B cell (primary cell): ENCODE measurements around the gene TAX1BP1. TPM values are rescaled to one million over a fixed set of nuclear protein-coding genes. Genes with fewer than 3 reads are reported as not detected.

ENCODE experiments used
- ATAC-seq: fragments of 200-7000 bp; cut with Tn5 transposase; one replicate; pipeline ENCODE4 v1.10.0; 2021; ENCODE audit warnings: low read depth, mild to moderate bottlenecking, moderate number of reproducible peaks, moderate library complexity
- CTCF ChIA-PET: fragments of 350-600 bp; sonication (Branson Sonifier 250); formaldehyde crosslinking; loops from one replicate; lab custom pipeline; 2021; ENCODE audit warnings: antibody characterized with exemption, inconsistent platforms; lab: Charles Lee
- POLR2A ChIA-PET: fragments of 350-600 bp; sonication (Branson Sonifier 250); formaldehyde crosslinking; loops from one replicate; lab custom pipeline; 2021; ENCODE audit warnings: antibody characterized with exemption; lab: Charles Lee
- DNase-seq: peaks from one replicate; pipeline ENCODE4 v3.0.0; 2013
- H2AFZ ChIP-seq: 2 replicates; pipeline ENCODE4 v1.6.1; 2012; ENCODE audit warnings: mild to moderate bottlenecking, low read depth, low read length; ENCODE audit not compliant: insufficient read depth, poor library complexity, severe bottlenecking
- H3K27ac ChIP-seq, 2 donors: 1 replicate in 1 of 2; 2 replicates in 1 of 2; pipeline ENCODE4 v1.5.1; 2012 to 2013; ENCODE audit warnings: low read length in 2 of 2, mild to moderate bottlenecking in 2 of 2, moderate library complexity in 1 of 2
- H3K27me3 ChIP-seq, 4 experiments: fragments of 200-600 bp in 1 of 4; sonication (generic) in 1 of 4; replicated peaks in 1 of 4; 1 replicate in 2 of 4; 2 replicates in 2 of 4; pipeline versions ENCODE4 v1.6.1 to v1.7.0; 2013 to 2016; ENCODE audit warnings: low read length in 3 of 4, mild to moderate bottlenecking in 2 of 4, mixed read lengths in 1 of 4, moderate library complexity in 1 of 4; ENCODE audit not compliant: insufficient read depth in 4 of 4, control insufficient read depth in 3 of 4; ENCODE audit errors: control extremely low read depth in 1 of 4
- H3K36me3 ChIP-seq, 2 experiments: replicated peaks in 1 of 2; 1 replicate in 1 of 2; 2 replicates in 1 of 2; pipeline versions ENCODE4 v1.6.1 to v1.7.1; 2013; ENCODE audit warnings: low read length in 1 of 2; ENCODE audit not compliant: insufficient read depth in 2 of 2, control insufficient read depth in 1 of 2; ENCODE audit errors: control extremely low read depth in 1 of 2, extremely low read depth in 1 of 2
- H3K4me1 ChIP-seq, 2 donors: fragments of 200-600 bp in 1 of 2; sonication (generic) in 1 of 2; 1 replicate in 1 of 2; 2 replicates in 1 of 2; pipeline versions ENCODE4 v1.5.1 to v1.6.1; 2013 to 2017; ENCODE audit warnings: low read length in 2 of 2; ENCODE audit not compliant: control insufficient read depth in 2 of 2, insufficient read depth in 2 of 2
- H3K4me2 ChIP-seq: replicated peaks from 2 replicates; pipeline ENCODE3; 2012; ENCODE audit warnings: mild to moderate bottlenecking, low read depth, low read length; ENCODE audit not compliant: poor library complexity, severe bottlenecking
- H3K4me3 ChIP-seq, 5 experiments: fragments of 200-600 bp in 1 of 5; sonication (generic) in 1 of 5; 1 replicate in 3 of 5; 2 replicates in 2 of 5; pipeline versions ENCODE4 v1.5.1 to v1.7.0; 2011 to 2016; ENCODE audit warnings: low read length in 4 of 5, mild to moderate bottlenecking in 4 of 5, low read depth in 2 of 5, control low read depth in 1 of 5, moderate library complexity in 1 of 5; ENCODE audit not compliant: insufficient read depth in 1 of 5; ENCODE audit errors: control extremely low read depth in 1 of 5, extremely low read depth in 1 of 5
- H3K79me2 ChIP-seq: fragments of 200-600 bp; sonication (generic); one replicate; pipeline ENCODE4 v1.6.0; 2016; ENCODE audit warnings: low read length; ENCODE audit not compliant: control insufficient read depth, insufficient read depth
- H3K9ac ChIP-seq: fragments of 200-600 bp; sonication (generic); 2 replicates; pipeline ENCODE4 v1.6.1; 2017; ENCODE audit warnings: mild to moderate bottlenecking, low read length, moderate library complexity
- H3K9me3 ChIP-seq, 3 donors: one replicate each; pipeline versions ENCODE4 v1.6.1 to v1.7.1; 2013; ENCODE audit warnings: low read length in 2 of 3; ENCODE audit not compliant: control insufficient read depth in 2 of 3, insufficient read depth in 1 of 3; ENCODE audit errors: control extremely low read depth in 1 of 3
- H4K20me1 ChIP-seq: 2 replicates; pipeline ENCODE4 v1.6.0; 2012; ENCODE audit warnings: mild to moderate bottlenecking, low read length; ENCODE audit not compliant: insufficient read depth, control insufficient read depth, poor library complexity, severe bottlenecking
- H3K27ac Mint-ChIP-seq: one replicate; pipeline ENCODE4 v1.8.0; 2021; ENCODE audit warnings: mixed read lengths
- H3K27me3 Mint-ChIP-seq: one replicate; pipeline ENCODE4 v1.8.0; 2021; ENCODE audit warnings: mixed read lengths
- H3K4me1 Mint-ChIP-seq: one replicate; pipeline ENCODE4 v1.8.0; 2021; ENCODE audit warnings: mixed read lengths
- H3K4me3 Mint-ChIP-seq: one replicate; pipeline ENCODE4 v1.8.0; 2021; ENCODE audit warnings: mixed read lengths
- H3K9me3 Mint-ChIP-seq: one replicate; pipeline ENCODE4 v1.8.0; 2022; ENCODE audit warnings: mixed read lengths; ENCODE audit not compliant: insufficient read depth
- EZH2 ChIP-seq: IDR thresholded peaks from 2 replicates; pipeline ENCODE4 v1.6.1; 2012; ENCODE audit warnings: borderline replicate concordance, low read depth, mild to moderate bottlenecking, moderate library complexity, low read length; ENCODE audit not compliant: insufficient read depth, poor library complexity, severe bottlenecking
- WGBS: methylation state at CpG from one replicate; pipeline ENCODE4 v1.1.5; 2013; ENCODE audit warnings: missing lambda C conversion rate; ENCODE audit not compliant: insufficient coverage; 5-methylcytosine and 5-hydroxymethylcytosine counted together
- intact Hi-C: fragments of 100-400 bp; cut with micrococcal nuclease; formaldehyde crosslinking; loops from one replicate; pipeline ENCODE4 v1.10.0; 2022
- polyA plus RNA-seq: library from polyadenylated mRNA; depleted of rRNA; stranded (reverse); fragments of >200 nt; gene quantifications from 2 replicates; pipeline ENCODE4 v1.2.3, GENCODE V29; 2012
- total RNA-seq, 2 donors: library from RNA; stranded (reverse); fragments of 120-200 nt in 1 of 2; gene quantifications; 1 replicate in 1 of 2; 2 replicates in 1 of 2; pipeline versions ENCODE4 v1.2.3 to v1.2.4, GENCODE V29; 2013 to 2022
- TF ChIP-seq, protein P1 (sequence below): fragments of 200-600 bp; IDR thresholded peaks from one replicate; pipeline ENCODE4 v1.8.0; 2022; ENCODE audit warnings: antibody characterized with exemption, mild to moderate bottlenecking

TAX1BP1 gene
- total and polyA plus RNA-seq, 2 donors (not counting 1 experiment from before 2014, with no cell fraction given), result 43.1 to 104 TPM

GRCh38 chr7:27712217-27712616, 27.7 kb upstream of the TAX1BP1 start:
- Mint-ChIP-seq H3K27ac (no peak overlapping the region), H3K4me1 (peaks cover 2% of the 10 kb centered on the region), H3K9me3 (no peaks in the 10 kb centered on the region), H3K4me3 (no peak overlapping the region), H3K27me3 (peaks cover 13% of the 10 kb centered on the region)
- no peak overlapping the region for H3K4me3 ChIP-seq
- intact Hi-C loops, result no loop called here
- DNase-seq (no peak), ATAC-seq (no peak)
- H3K4me2 ChIP-seq, result no peak overlapping the region
- H4K20me1 ChIP-seq, result no peaks in the 10 kb centered on the region
- ChIA-PET POLR2A (interaction anchor here (0.7 kb wide), 1 partner anchor 590 kb away, joined by 4 read pairs; no protein-coding TSS in a partner anchor), CTCF (interaction anchor here (1.1 kb wide), 1 partner anchor 28 kb away, joined by 3 read pairs; the partner anchor contains the start of gene TAX1BP1)
- H3K36me3 ChIP-seq, result no peaks in the 10 kb centered on the region
- H3K9me3 ChIP-seq, result peaks cover 0 to 9% (median 5%) of the 10 kb centered on the region in 3 donors
- peaks cover 0 to 3% (median 0%) of the 10 kb centered on the region in 4 experiments for H3K27me3 ChIP-seq
- H2AFZ ChIP-seq, result no peak overlapping the region
- H3K4me1 ChIP-seq, result no peaks in the 10 kb centered on the region
- H3K9ac ChIP-seq, result no peak overlapping the region
- WGBS, result no CpG with 5 or more reads among the region's 3 CpGs
- no peak overlapping the region for H3K27ac ChIP-seq
- no peak for TF ChIP-seq EZH2
- TF ChIP-seq, protein P1, sequence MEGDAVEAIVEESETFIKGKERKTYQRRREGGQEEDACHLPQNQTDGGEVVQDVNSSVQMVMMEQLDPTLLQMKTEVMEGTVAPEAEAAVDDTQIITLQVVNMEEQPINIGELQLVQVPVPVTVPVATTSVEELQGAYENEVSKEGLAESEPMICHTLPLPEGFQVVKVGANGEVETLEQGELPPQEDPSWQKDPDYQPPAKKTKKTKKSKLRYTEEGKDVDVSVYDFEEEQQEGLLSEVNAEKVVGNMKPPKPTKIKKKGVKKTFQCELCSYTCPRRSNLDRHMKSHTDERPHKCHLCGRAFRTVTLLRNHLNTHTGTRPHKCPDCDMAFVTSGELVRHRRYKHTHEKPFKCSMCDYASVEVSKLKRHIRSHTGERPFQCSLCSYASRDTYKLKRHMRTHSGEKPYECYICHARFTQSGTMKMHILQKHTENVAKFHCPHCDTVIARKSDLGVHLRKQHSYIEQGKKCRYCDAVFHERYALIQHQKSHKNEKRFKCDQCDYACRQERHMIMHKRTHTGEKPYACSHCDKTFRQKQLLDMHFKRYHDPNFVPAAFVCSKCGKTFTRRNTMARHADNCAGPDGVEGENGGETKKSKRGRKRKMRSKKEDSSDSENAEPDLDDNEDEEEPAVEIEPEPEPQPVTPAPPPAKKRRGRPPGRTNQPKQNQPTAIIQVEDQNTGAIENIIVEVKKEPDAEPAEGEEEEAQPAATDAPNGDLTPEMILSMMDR, result no peak
- no peaks in the 10 kb centered on the region for H3K79me2 ChIP-seq

DNA sequence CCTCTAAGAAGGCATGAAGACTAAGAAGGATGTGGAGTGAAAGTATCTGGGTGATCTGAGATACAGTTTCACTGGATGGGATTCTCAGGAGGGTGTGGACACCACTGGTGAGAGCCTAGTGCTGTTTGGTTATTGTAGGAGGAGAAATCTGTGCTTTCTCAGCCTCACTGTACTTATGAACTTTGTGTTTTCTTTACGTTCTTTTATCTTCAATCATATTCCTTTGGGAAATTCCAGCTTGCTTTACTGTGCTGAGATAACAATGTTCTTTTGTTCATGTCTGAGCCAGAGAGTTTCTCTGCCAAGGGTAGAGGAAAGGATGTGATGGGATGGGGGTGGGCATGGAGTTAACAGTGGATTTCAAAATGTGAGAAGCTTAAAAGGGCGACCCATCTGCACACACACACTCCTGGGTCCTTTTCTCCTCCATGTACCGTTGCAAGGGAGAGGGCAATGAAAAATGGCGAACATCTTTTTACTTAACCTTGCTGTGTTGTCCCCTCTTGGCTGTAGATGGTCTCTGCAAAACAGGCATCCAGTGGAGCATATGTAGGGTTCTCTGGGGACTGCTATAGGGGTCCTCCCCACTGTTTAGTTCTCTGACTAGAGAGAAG, 25.0 kb upstream of the TAX1BP1 start:
- Histone ChIP-seq H4K20me1 (no peaks in the 10 kb centered on the region), H3K4me1 (no peaks in the 10 kb centered on the region), H3K4me2 (no peak overlapping the region), H3K9ac (no peak overlapping the region), H3K36me3 (no peaks in the 10 kb centered on the region), H3K79me2 (no peaks in the 10 kb centered on the region), H3K9me3 (peaks cover 0 to 9% (median 5%) of the 10 kb centered on the region in 3 donors), H2AFZ (no peak overlapping the region), H3K4me3 (no peak overlapping the region), H3K27ac (no peak overlapping the region), H3K27me3 (peaks cover 0 to 3% (median 0%) of the 10 kb centered on the region in 4 experiments)
- Mint-ChIP-seq H3K27ac (no peak overlapping the region), H3K4me1 (peaks cover 2% of the 10 kb centered on the region), H3K9me3 (no peaks in the 10 kb centered on the region), H3K27me3 (peaks cover 13% of the 10 kb centered on the region), H3K4me3 (no peak overlapping the region)
- WGBS, result no CpG with 5 or more reads among the region's 4 CpGs
- no peak for ATAC-seq
- TF ChIP-seq EZH2, result no peak
- TF ChIP-seq, protein P1, result no peak
- POLR2A ChIA-PET, result no interaction called here
- DNase-seq, result no peak
- CTCF ChIA-PET, result no interaction called here
- intact Hi-C loops, result no loop called here
